ENCODE measurements around the gene IGSF21.
"Not testable (repeated sequence)": the region's sequence is repeated elsewhere in the genome, so short reads cannot be mapped to it uniquely, and the experiment has no call there.

The IGSF21 gene

DNA sequence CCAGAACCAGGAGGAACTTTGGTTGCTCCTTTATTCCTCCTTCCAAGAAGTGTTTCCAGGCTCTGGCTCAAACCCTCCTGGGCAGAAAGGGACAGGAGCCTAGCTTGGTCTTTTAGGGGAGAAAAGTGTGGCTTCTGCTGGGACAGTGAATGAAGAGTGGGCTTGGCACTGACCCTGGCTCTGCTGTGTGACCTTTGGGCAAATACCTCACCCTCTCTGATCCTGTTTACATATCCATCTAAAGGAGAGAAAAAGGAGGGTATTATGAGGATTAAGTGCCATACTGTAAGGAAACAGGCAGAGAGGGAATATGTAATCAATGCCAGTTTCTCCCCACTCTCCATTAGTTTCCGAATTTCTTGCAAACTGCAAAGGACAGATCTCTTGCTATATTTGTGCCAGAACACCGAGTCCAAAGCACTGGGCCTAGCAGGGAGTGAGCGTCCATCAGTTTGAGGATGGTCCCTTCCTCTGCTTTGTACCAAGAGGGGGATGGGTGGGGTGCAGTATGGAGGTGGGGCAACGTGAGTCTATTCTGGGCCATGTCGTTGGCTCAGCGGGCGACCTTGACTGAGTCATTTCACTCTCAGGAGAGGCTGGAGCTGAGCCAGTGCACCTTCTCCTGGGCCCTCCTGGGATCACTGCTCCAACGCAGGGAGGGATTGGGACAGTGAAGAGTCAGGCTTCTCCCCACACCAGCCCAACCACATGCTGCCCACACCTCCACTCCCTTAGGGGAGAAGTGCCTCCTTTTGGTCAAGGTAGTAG lies 38.4 kb downstream of the IGSF21 start:
- DNase-seq (ENCODE audit: low spot score), result no peak

GRCh38 chr1:18146886-18147285 lies 39.3 kb downstream of the IGSF21 start:
- no peak for DNase-seq (ENCODE audit: low spot score)

DNA sequence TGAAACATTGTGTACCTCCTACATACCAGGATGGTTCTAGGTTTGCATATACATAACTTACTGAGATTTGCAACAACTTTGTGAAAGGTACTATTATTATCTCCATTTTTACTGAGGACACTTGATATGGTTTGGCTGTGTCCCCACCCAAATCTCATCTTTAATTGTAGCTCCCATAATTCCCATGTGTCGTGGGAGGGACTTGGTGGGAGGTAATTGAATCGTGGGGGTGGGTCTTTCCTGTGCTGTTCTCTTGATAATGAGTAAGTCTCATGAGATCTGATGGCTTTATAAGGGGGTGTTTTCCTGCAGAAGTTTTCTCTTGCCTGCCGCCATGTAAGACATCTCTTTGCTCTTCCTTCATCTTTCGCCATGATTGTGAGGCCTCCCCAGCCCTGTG lies 40.1 kb downstream of the IGSF21 start:
- DNase-seq (ENCODE audit: low spot score), result no peak

DNA sequence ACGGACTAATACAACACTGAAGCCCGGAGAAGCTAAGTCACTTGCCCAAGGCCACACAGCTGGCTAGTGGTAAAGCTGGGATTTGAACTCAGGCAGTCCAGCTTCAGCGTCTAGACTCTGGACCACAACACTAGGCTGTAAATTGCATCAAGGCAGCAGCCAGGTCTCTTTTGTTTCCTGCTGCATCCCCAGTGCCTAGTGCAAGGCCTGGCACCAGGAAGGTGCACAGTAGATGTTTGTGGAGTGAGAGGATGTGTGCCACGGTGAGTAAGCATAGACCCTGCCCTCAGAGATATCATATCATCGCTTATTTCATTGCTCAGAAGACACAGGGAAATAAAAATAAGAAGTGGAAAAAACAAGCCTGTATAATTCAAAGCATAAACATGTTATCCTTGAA lies 40.9 kb downstream of the IGSF21 start:
- DNase-seq (ENCODE audit: low spot score), result no peak

DNA sequence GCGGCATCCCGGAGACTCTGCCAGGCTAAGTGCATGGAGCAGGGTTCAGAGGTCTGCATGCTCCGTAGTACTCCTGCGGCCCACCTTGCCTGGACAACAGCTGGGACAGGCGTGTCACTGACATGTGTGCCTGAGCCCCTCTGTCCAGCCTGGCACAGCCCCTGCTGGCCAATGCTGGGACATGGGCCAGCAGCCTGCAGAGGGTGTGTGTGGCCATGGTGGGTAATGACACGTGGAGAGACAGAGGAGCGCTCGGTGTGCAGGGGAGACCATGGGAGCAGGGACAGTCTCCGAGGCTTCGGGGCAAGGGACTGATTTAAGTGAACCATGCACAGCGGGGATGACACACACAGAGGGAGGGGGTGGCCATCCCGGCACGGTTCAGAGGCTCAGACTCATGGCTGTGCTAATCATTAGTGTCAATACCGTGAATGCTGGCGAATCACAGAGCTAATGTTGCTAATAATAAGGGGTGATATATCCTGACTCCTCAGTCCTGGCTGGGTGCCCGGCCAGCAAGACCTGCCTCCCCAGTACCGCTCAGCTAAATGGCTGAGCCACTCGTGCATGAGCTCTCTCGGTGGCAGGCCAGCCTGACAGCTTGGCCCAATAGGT lies 41.5 kb downstream of the IGSF21 start:
- no peak for DNase-seq (ENCODE audit: low spot score)

GRCh38 chr1:18151436-18152122 lies 44.0 kb downstream of the IGSF21 start:
- DNase-seq (ENCODE audit: low spot score), result no peak

DNA sequence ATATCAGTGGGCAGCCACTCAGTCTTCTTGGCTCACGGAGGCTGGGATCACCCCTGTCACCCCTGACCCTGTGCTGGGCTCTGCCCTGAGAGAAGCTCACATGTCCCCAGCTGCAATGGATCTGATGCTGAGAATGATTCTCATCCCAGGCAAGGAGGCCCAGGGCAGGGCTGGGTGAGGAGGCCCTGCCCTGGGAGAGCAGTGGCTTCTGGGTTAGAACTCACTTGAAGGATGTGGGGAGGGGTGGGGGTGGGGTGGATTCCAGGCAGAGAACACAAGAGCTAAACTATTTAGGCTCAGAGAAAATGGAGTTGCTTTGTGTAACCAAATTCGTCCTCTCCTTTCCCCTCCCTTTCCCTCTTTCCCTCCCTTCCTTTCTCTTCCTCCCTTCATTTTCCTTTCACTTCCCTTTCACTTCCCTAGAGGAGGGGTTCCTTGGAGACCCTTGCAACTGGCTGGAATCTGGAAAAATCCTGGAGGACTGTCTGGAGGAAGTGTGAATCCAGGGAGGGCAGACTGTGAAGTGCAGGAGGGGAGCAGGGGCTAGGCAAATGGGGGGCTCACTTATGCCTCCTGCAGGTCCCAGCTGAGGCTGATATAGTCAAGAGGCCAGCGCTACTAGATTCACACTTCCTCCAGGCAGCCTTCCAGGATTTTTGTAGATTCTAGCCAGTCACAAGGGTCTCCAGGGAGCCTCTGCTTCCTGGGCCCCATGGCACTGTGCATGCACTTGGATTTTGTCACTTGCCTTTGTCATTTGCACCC lies 47.0 kb downstream of the IGSF21 start:
- DNase-seq (ENCODE audit: low spot score), result no peak

- no peak for DNase-seq (ENCODE audit: low spot score)
Observed at GRCh38 chr1:18155881-18156385, 48.3 kb downstream of the IGSF21 start.

DNA sequence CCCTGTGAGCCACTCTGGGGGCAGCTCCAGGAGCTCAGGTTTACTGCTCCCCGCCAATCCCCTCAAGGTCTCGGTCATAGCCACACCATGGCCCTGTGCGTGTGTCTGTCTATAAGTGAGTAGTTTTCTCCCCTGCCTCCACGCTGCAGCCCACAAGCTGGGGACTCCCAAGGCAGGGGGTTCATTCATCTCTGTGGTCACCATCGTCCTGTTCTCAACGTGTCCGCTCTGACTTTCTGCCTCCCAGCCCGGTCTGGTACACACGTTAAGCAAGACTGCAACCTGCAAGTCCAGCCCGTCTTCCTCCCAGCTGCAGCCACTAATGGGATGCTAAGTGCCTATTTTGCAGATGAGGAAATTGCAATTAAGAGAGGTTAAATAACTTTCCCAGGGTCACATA lies 49.8 kb downstream of the IGSF21 start:
- no peak for DNase-seq (ENCODE audit: low spot score)

DNA sequence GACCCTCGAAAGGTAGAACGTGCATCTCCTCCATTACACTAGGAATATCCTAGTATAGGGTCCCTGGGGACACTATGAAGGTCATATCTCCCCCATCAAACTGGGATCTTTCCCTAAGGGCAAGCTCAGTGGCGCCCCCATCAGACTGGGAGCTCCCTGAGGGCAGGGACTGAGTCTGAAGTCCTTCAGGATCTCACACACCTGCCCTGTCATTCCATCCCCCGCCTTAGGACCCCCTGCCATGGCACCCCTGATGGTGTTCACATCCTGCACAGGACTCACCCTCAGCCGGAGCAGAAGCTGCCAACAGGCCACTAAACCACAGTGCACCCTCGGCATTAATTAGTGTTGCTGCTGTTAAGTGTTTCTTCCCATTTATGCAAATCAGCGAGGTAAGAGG lies 50.4 kb downstream of the IGSF21 start:
- no peak for DNase-seq (ENCODE audit: low spot score)

DNA sequence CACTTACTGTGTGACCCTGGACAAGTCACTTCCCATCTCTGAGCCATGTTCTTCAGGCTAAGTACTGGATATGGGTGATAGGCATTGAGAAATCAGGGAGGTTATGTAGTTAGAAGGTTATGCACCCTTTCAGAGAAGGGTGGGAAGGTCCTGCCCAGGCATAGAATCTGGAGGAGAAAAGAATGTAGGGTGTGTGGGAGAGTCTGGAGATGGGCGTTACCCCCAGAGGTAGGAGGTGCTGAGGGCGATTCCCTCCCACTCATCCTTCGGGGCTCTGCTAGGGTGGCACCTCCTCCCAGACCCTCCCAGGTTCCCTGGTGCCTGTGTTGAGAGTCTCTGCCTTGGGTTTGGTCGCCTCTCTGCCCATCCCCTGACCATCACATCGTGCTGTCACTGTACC lies 51.1 kb downstream of the IGSF21 start:
- no peak for DNase-seq (ENCODE audit: low spot score)

GRCh38 chr1:18160290-18160942 lies 52.8 kb downstream of the IGSF21 start:
- no peak for DNase-seq (ENCODE audit: low spot score)

DNA sequence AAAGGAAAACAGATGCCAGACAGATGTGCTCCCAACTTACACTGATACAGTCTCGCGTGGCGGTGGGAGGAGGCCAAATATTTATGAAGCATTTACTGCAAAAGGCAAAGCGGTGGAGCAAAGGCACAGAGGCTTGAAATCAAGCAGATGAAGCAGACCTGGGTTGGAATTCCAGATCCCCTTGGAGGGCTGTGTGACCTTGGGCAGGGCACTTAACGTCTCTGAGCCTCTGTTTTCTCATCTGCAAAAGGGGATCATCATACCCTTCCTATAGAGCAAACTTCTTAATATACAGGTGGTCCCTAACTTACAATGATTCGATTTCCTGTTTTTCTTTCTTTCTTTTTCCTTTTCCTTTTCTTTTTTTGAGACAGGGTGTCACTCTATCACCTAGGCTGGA lies 54.1 kb downstream of the IGSF21 start:
- no peak for DNase-seq (ENCODE audit: low spot score)

DNA sequence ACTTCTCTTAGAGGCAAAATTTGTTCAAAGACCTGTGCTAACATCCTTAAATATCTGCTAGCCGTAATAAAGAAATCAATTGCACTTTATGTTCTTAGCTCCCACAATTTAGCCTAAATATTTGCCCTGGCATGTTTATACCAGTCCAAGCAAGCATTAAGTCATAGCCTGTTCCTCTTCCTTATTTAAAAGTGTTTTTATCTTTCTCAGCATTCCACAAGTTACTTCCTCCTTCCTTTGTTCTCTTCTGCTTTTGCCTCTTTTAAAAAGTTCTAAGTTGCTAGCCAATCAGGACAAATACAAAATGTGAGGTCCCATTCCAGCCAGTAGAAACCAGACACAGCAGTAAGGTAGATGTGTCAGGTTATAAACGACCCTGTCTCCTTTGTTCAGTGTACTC lies 58.0 kb downstream of the IGSF21 start:
- DNase-seq (ENCODE audit: low spot score), result not testable (repeated sequence)

GRCh38 chr1:18166341-18166740 lies 58.7 kb downstream of the IGSF21 start:
- no peak for DNase-seq (ENCODE audit: low spot score)

DNA sequence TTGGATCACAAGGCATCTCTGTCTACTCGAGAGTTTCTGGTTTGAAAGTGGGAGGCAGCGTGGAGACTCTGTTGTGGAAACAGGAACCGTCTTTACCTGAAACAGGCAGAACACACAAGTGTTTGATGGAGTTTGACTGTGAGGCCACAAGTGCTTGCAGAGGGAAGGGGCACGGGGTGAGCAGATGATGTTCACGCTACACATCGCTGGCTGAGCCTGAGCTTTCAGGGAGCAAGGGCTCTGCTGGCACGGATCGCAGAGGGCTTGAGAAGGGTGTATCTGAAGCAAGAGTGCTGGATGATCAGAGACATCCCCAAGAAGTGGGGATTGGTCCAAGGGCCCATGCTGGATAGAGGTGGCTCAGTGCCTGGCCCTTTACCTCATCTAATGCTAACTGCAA lies 59.3 kb downstream of the IGSF21 start:
- DNase-seq (ENCODE audit: low spot score), result no peak

DNA sequence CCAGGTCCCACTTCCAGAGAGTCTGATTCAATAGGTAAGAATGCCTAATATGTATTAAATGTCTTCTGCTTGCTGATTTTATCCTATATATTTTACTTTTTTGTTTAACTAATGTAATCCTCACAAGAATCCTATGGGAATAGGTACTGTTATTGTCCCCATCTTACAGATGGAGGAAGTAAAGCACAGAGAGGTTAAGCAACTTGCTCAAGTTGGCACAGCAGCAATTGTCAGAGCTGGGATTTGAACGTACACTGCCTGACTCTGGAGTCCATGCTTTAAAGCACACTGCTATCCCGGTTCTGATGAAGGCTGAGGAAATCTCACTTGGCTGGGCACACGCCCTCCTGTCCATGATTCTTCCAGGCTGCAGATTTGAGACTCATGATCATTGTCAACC lies 62.8 kb downstream of the IGSF21 start:
- DNase-seq (ENCODE audit: low spot score), result no peak

DNA sequence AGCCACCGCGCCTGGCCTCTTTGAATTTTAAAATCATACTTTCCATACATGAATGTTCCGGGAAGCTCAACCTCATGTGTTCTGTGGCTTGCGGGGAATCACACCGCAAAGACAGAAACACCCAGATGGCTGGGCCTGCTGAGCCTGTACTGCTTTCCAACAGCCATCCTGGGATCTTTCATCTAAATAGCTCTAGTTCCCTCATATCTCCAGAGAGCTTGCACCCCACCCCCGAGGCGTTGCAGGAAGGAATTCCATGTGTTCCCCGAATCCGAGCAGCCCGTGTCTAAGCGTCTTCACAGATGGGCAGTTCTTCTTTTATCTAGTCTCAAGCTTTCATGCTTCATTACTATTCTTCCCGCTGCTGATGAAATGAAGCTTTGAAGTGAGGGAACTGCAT lies 66.4 kb downstream of the IGSF21 start:
- no peak for DNase-seq (ENCODE audit: low spot score)

- no peak for DNase-seq (ENCODE audit: low spot score)
Observed at GRCh38 chr1:18175051-18175450, 67.5 kb downstream of the IGSF21 start.

- DNase-seq (ENCODE audit: low spot score), result no peak
Observed at GRCh38 chr1:18175530-18176377, 68.2 kb downstream of the IGSF21 start.

- DNase-seq (ENCODE audit: low spot score), result no peak
Observed at GRCh38 chr1:18176619-18177018, 69.0 kb downstream of the IGSF21 start.

All from hematopoietic multipotent progenitor cell treated with erythropoietin and hydrocortisone succinate and interleukin-3 and kit ligand, for 17 days (in vitro differentiated cells).